Peyer's patch (tissue), 4 donors: ENCODE measurements around the gene CABP7. TPM values are rescaled to one million over a fixed set of nuclear protein-coding genes. Genes with fewer than 3 reads are reported as not detected.
A peak's percentile ranks its signal among the peaks of the same experiment; 100 is the strongest.

Experiments
- DNase-seq, 3 donors: peaks; one replicate each; pipeline ENCODE4 v3.0.0-alpha.2; 2017 to 2019
- H3K27ac ChIP-seq, 4 donors: fragments of 200-600 bp; sonication (generic); one replicate each; pipeline ENCODE4 v1.5.1; 2016 to 2019
- H3K27me3 ChIP-seq, 2 donors: fragments of 200-600 bp; sonication (generic); one replicate each; pipeline ENCODE4 v1.5.1; 2019
- H3K36me3 ChIP-seq, 3 donors: fragments of 200-600 bp; sonication (generic); one replicate each; pipeline ENCODE4 v1.5.1; 2016 to 2019
- H3K4me1 ChIP-seq, 4 donors: fragments of 200-600 bp; sonication (generic); one replicate each; pipeline ENCODE4 v1.5.1; 2016 to 2019
- H3K4me3 ChIP-seq, 4 donors: fragments of 200-600 bp; sonication (generic); 1 replicate in 3 of 4; 2 replicates in 1 of 4; pipeline ENCODE4 v1.5.1; 2016 to 2019; ENCODE audit warnings: mild to moderate bottlenecking in 1 of 4
- H3K9me3 ChIP-seq, 4 donors: fragments of 200-600 bp; sonication (generic); one replicate each; pipeline ENCODE4 v1.5.1; 2016 to 2019; ENCODE audit warnings: mild to moderate bottlenecking in 1 of 4
- POLR2A ChIP-seq, 2 donors: fragments of 450-650 bp; IDR thresholded peaks; one replicate each; pipeline ENCODE4 v1.5.1; 2017; ENCODE audit warnings: antibody characterized with exemption in 2 of 2, mild to moderate bottlenecking in 2 of 2, moderate library complexity in 2 of 2
- total RNA-seq, 4 donors: library from RNA; depleted of rRNA; stranded (reverse); fragments of >200 nt; gene quantifications; one replicate each; pipeline ENCODE4 v1.1.0, GENCODE V29; 2016
- TF ChIP-seq, protein P1 (sequence below), 6 experiments: fragments of 450-650 bp in 4 of 6; fragments of 200-600 bp in 2 of 6; sonication (generic) in 1 of 6; IDR thresholded peaks; one replicate each; pipeline ENCODE4 v1.5.1; 2017 to 2019; ENCODE audit warnings: antibody characterized with exemption in 6 of 6, mild to moderate bottlenecking in 3 of 6, moderate library complexity in 1 of 6

CABP7 gene
- total RNA-seq, 4 donors from 2014 or later, result 1.6 to 5.8 (median 2.9) TPM

DNA sequence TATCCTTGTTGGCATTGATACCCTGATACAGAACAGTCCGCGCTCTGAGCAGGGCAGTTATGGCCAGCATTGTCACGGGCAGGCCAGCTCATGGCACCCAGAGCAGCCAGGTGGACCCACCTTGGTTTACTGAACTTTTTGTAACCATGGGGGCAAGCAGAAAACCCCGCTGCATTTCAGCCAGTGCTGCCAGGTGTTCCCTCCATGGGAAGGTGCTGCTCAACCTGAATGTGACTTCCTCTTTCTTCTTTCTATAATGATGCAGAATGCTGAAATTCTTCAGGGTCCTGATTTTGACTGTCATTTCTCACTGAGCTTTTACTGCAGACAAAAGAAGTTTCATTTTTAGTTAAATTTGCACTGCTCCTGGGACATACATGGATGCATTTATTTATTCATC lies 35.6 kb upstream of the CABP7 start:
- H3K36me3 ChIP-seq, result peaks cover 0 to 65% (median 0%) of the 10 kb centered on the region in 3 donors
- H3K4me1 ChIP-seq, result no peaks in the 10 kb centered on the region
- H3K27me3 ChIP-seq, result no peaks in the 10 kb centered on the region
- no peak for DNase-seq
- TF ChIP-seq POLR2A (IDR thresholded peaks at IDR 0.05), result no peak
- TF ChIP-seq, protein P1, sequence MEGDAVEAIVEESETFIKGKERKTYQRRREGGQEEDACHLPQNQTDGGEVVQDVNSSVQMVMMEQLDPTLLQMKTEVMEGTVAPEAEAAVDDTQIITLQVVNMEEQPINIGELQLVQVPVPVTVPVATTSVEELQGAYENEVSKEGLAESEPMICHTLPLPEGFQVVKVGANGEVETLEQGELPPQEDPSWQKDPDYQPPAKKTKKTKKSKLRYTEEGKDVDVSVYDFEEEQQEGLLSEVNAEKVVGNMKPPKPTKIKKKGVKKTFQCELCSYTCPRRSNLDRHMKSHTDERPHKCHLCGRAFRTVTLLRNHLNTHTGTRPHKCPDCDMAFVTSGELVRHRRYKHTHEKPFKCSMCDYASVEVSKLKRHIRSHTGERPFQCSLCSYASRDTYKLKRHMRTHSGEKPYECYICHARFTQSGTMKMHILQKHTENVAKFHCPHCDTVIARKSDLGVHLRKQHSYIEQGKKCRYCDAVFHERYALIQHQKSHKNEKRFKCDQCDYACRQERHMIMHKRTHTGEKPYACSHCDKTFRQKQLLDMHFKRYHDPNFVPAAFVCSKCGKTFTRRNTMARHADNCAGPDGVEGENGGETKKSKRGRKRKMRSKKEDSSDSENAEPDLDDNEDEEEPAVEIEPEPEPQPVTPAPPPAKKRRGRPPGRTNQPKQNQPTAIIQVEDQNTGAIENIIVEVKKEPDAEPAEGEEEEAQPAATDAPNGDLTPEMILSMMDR (IDR thresholded peaks at IDR 0.05), result no peak
- no peak overlapping the region for H3K4me3 ChIP-seq
- H3K9me3 ChIP-seq, result no peaks in the 10 kb centered on the region
- H3K27ac ChIP-seq, result no peak overlapping the region

DNA sequence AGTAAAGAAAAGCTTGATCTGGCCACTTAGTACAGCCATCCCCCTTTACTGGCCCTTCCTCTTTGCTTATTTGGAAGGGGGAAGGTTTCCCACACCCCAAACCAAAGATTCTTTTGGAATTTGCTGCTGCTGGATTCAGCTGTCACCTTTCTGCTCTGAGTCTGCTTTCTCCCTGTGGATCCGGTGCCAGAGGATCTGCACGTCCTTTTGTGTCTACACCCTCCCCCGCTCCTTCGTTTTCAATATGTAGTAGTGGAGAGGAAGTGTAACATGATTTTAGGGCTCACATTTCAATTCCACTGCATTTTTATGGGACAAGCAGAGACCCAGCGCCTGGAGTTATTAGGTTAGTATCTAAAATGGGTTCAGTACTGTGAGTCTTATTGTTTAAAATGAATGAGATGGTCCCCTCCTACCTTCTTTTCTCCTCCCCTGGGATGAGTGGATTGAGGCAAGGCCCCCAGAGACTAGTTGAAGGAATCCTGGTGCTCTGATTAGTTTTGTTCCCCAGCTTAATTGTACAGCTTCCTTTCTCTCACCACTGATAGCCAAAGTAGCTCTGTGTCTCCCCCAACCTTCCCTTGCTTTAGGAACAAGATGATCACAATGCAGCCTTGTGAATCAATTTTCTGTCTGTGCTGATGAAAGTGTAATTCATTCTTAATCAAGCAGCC lies 30.5 kb upstream of the CABP7 start:
- no peaks in the 10 kb centered on the region for H3K27me3 ChIP-seq
- H3K27ac ChIP-seq, result no peak overlapping the region
- no peaks in the 10 kb centered on the region for H3K4me1 ChIP-seq
- DNase-seq, result no peak
- TF ChIP-seq, protein P1 (IDR thresholded peaks at IDR 0.05), result no peak
- no peak for TF ChIP-seq POLR2A (IDR thresholded peaks at IDR 0.05)
- H3K9me3 ChIP-seq, result no peaks in the 10 kb centered on the region
- H3K36me3 ChIP-seq, result peaks cover 0 to 25% (median 0%) of the 10 kb centered on the region in 3 donors
- no peak overlapping the region for H3K4me3 ChIP-seq

DNA sequence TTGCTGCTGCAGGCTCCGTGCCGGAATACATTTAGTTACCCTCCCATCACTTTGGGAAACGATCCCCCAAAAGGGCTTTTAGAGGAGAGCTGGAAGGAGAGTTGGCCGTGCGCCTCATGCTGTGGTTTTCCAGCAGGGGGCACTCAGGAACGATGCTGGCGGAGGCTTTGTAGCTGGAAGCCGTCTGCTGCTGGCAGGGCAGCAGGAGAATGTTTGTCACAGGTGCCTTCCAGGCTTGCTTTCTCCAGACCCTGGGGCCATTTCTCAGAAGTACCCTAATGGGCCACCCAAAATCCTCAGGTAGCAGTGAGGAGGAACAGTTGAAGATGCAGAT lies 30.0 kb upstream of the CABP7 start:
- peak; percentile 19 to 73 (median 69) for DNase-seq
- peaks cover 0 to 25% (median 0%) of the 10 kb centered on the region in 3 donors for H3K36me3 ChIP-seq
- no peaks in the 10 kb centered on the region for H3K4me1 ChIP-seq
- no peaks in the 10 kb centered on the region for H3K27me3 ChIP-seq
- TF ChIP-seq, protein P1 (IDR thresholded peaks at IDR 0.05), result peak in 5 of 6 experiments; percentile 14 to 71 (median 68)
- TF ChIP-seq POLR2A (IDR thresholded peaks at IDR 0.05), result no peak
- no peak overlapping the region for H3K4me3 ChIP-seq
- no peaks in the 10 kb centered on the region for H3K9me3 ChIP-seq
- H3K27ac ChIP-seq, result no peak overlapping the region

DNA sequence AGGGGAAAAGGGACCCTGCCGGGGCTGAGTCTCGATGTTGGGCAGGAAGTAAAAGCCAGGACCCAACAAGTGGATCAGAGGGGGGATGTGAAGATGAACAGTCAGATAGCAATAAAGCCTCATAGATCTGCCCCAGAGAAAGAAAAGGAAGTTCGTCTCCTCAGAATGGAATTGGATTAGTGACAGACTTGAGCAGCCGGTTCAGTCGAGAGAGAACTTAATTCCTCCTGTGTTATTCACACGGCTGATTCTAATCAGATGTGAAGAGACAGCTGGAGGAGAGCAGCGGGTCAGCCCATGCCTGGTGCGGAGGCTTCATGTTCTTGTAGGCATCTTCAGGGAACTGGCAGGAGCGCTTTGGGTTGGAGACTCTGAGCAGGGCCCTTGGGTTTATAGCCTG lies 29.3 kb upstream of the CABP7 start:
- DNase-seq, result no peak
- no peaks in the 10 kb centered on the region for H3K9me3 ChIP-seq
- TF ChIP-seq, protein P1 (IDR thresholded peaks at IDR 0.05), result no peak
- TF ChIP-seq POLR2A (IDR thresholded peaks at IDR 0.05), result no peak
- no peaks in the 10 kb centered on the region for H3K27me3 ChIP-seq
- H3K27ac ChIP-seq, result no peak overlapping the region
- no peak overlapping the region for H3K4me3 ChIP-seq
- no peaks in the 10 kb centered on the region for H3K4me1 ChIP-seq
- H3K36me3 ChIP-seq, result peaks cover 0 to 26% (median 0%) of the 10 kb centered on the region in 3 donors

DNA sequence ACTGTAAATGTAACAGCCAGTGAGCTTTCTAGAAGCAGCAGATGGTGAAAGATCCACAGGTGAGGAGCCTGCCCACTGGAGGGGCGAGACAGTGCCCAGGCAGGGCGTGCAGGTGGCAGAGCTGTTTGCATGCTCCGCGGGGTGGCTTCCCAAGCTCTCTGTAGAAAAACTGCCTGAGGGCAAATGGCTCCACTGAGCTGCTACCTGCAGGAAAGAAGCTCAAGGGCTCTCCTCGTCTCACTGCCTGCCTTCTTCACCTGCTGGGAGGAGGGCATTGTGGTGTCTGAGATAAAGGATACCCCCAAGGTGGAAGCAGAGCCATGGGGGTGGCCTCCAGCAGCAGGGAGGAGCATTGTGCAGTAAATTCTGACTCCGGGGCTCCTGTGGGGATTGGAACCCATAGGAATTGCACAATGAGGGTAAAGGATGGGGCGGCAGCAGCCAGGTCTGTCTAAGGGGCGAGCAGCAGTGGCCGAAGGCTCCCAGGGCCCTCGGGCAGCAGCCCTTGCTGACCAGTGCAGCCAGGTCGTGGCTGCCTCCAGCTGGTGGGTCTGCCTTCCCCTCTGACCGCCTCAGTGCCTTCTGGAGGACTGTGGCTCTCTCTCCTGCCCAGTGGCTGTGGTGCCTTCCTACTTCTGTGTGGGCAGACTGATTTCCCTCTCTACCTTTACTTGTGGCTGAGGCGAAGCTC lies 28.0 kb upstream of the CABP7 start:
- no peak overlapping the region for H3K27ac ChIP-seq
- no peak for DNase-seq
- H3K4me1 ChIP-seq, result no peaks in the 10 kb centered on the region
- no peaks in the 10 kb centered on the region for H3K27me3 ChIP-seq
- H3K36me3 ChIP-seq, result peaks cover 0 to 21% (median 0%) of the 10 kb centered on the region in 3 donors
- no peak overlapping the region for H3K4me3 ChIP-seq
- TF ChIP-seq, protein P1 (IDR thresholded peaks at IDR 0.05), result no peak
- TF ChIP-seq POLR2A (IDR thresholded peaks at IDR 0.05), result no peak
- no peaks in the 10 kb centered on the region for H3K9me3 ChIP-seq
